Measurements from ENCODE around the gene PPFIBP1. TPM values are rescaled to one million over a fixed set of nuclear protein-coding genes. Genes with fewer than 3 reads are reported as not detected.

The PPFIBP1 gene
- polyA plus RNA-seq, 1 of the 3 experiments (the other 2 are of a cell fraction), result 55.0 TPM

- Histone ChIP-seq H3K79me2 (ENCODE audit: insufficient read depth) (peaks cover 100% of the 10 kb centered on the region), H3K4me1 (ENCODE audit: control insufficient read depth in 1 of 2, insufficient read depth in 2 of 2, low read depth in 1 of 2, low read length in 1 of 2) (peaks cover 2 to 10% of the 10 kb centered on the region in 2 experiments; a peak in 3 of 4 replicates), H3K27ac (ENCODE audit: low read depth in 2 of 2, low read length in 1 of 2) (no peak overlapping the region), H2AFZ (ENCODE audit: low read depth) (no peak overlapping the region), H3K9me2 (no peaks in the 10 kb centered on the region), H3K9me3 (no peaks in the 10 kb centered on the region), H3K4me2 (no peak overlapping the region), H4K20me1 (ENCODE audit: insufficient read depth) (peaks cover 86% of the 10 kb centered on the region), H3K36me3 (replicated peaks in 1 of 2; ENCODE audit: control insufficient read depth in 1 of 2, insufficient read depth in 2 of 2, low read length in 1 of 2) (peaks cover 10 to 44% of the 10 kb centered on the region in 2 experiments), H3F3A (replicated peaks; ENCODE audit: insufficient read depth) (peaks cover 10% of the 10 kb centered on the region), H3K4me3 (ENCODE audit: low read depth in 2 of 2, low read length in 1 of 2) (no peak overlapping the region), H3K9ac (no peak overlapping the region), H3K27me3 (ENCODE audit: insufficient read depth) (no peaks in the 10 kb centered on the region)
- TF ChIP-seq TCF12 (IDR thresholded peaks at IDR 0.05) (no peak), MEF2A (IDR thresholded peaks at IDR 0.05; ENCODE audit: borderline replicate concordance, low read depth) (no peak), MAX (IDR thresholded peaks at IDR 0.05; ENCODE audit: low read depth) (no peak), TEAD4 (IDR thresholded peaks at IDR 0.05; ENCODE audit: borderline replicate concordance, insufficient read depth) (no peak), ELF1 (IDR thresholded peaks at IDR 0.05) (no peak), USF1 (IDR thresholded peaks at IDR 0.05; ENCODE audit: borderline replicate concordance, low read depth) (no peak), TAF1 (IDR thresholded peaks at IDR 0.05; ENCODE audit: borderline replicate concordance, low read depth, low read length) (no peak), EP300 (IDR thresholded peaks at IDR 0.05; ENCODE audit: borderline replicate concordance in 1 of 2, low read depth in 1 of 2, low read length in 1 of 2) (no peak), POLR2AphosphoS5 (IDR thresholded peaks at IDR 0.05; ENCODE audit: low read depth, low read length) (no peak), FOSL2 (IDR thresholded peaks at IDR 0.05; ENCODE audit: borderline replicate concordance, low read depth) (no peak), ZBTB33 (IDR thresholded peaks at IDR 0.05; ENCODE audit: borderline replicate concordance, low read depth) (no peak), CTCF (IDR thresholded peaks at IDR 0.05) (no peak), GATA2 (CRISPR knock-in tag; IDR thresholded peaks at IDR 0.05) (no peak)
- DNase-seq, result no peak
- WGBS (ENCODE audit: low lambda C conversion rate), result 92% methylated on average over 4 of the region's 4 CpGs
- ChIA-PET CTCF (interaction anchor here (1.0 kb wide), 1 partner anchor 121 kb away, joined by 3 read pairs; no protein-coding TSS in a partner anchor), POLR2A (no interaction called here)
Measured at GRCh38 chr12:27531896-27532295, 7.9 kb downstream of the PPFIBP1 start.

Data from SK-N-SH (cell line).